Retinal pigment epithelial cell (primary cell): ENCODE data around the gene PACS1.

Experiments
- DNase-seq: peaks from one replicate; pipeline ENCODE4 v3.0.0-alpha.2; 2010; ENCODE audit warnings: low read depth
- H3K4me3 ChIP-seq: 2 replicates; pipeline ENCODE4 v1.5.1; 2011; ENCODE audit warnings: mild to moderate bottlenecking, low read length, control low read depth, moderate library complexity
- CTCF ChIP-seq: conservative IDR thresholded peaks from 2 replicates; pipeline ENCODE4 v1.5.1; 2011; ENCODE audit warnings: low read depth, low read length, control low read depth, inconsistent platforms

Gene PACS1

GRCh38 chr11:66146074-66146473, 76.0 kb downstream of the PACS1 start:
- DNase-seq, result no peak
- no peak overlapping the region for H3K4me3 ChIP-seq
- no peak for TF ChIP-seq CTCF

GRCh38 chr11:66146940-66147339, 76.9 kb downstream of the PACS1 start:
- H3K4me3 ChIP-seq, result no peak overlapping the region
- DNase-seq, result no peak
- TF ChIP-seq CTCF, result no peak

GRCh38 chr11:66150140-66150539, 80.1 kb downstream of the PACS1 start:
- no peak for TF ChIP-seq CTCF
- no peak for DNase-seq
- no peak overlapping the region for H3K4me3 ChIP-seq

GRCh38 chr11:66150725-66151124, 80.7 kb downstream of the PACS1 start:
- H3K4me3 ChIP-seq, result no peak overlapping the region
- no peak for DNase-seq
- no peak for TF ChIP-seq CTCF

GRCh38 chr11:66151273-66151672, 81.2 kb downstream of the PACS1 start:
- no peak overlapping the region for H3K4me3 ChIP-seq
- no peak for TF ChIP-seq CTCF
- no peak for DNase-seq

GRCh38 chr11:66154109-66154508, 84.0 kb downstream of the PACS1 start:
- no peak for TF ChIP-seq CTCF
- H3K4me3 ChIP-seq, result no peak overlapping the region
- DNase-seq, result no peak

GRCh38 chr11:66155387-66156073, 85.5 kb downstream of the PACS1 start:
- no peak for TF ChIP-seq CTCF
- DNase-seq, result no peak
- H3K4me3 ChIP-seq, result no peak overlapping the region
